HepG2 (cell line): ENCODE results near the gene CCNF. TPM values are rescaled to one million over a fixed set of nuclear protein-coding genes. Genes with fewer than 3 reads are reported as not detected.

Experiments
- GLI4 ChIP-seq: sonication (generic); formaldehyde crosslinking; IDR thresholded peaks from 2 replicates; pipeline ENCODE4 v1.5.1; 2020; ENCODE audit warnings: missing genetic modification reagents, mild to moderate bottlenecking, moderate library complexity, borderline replicate concordance
- GPN1 ChIP-seq: sonication (generic); formaldehyde crosslinking; IDR thresholded peaks from 2 replicates; pipeline ENCODE4 v1.5.1; 2020; ENCODE audit warnings: missing genetic modification reagents, borderline replicate concordance
- KDM5B ChIP-seq: sonication (generic); formaldehyde crosslinking; IDR thresholded peaks from 2 replicates; pipeline ENCODE4 v1.4.0; 2020; ENCODE audit warnings: missing genetic modification reagents, mild to moderate bottlenecking, borderline replicate concordance
- KLF13 ChIP-seq: sonication (generic); formaldehyde crosslinking; IDR thresholded peaks from 2 replicates; pipeline ENCODE4 v1.4.0; 2020; ENCODE audit warnings: mild to moderate bottlenecking, missing genetic modification reagents
- KLF16 ChIP-seq, 2 experiments: sonication (generic) in 1 of 2; formaldehyde crosslinking in 1 of 2; IDR thresholded peaks; 2 replicates each; pipeline versions ENCODE4 v1.6.1 to v1.8.0; 2016 to 2023; ENCODE audit warnings: missing genetic modification reagents in 2 of 2, missing compliant biosample characterization in 1 of 2
- SAFB2 ChIP-seq: sonication (generic); formaldehyde crosslinking; IDR thresholded peaks from 2 replicates; pipeline ENCODE4 v1.5.1; 2020; ENCODE audit warnings: missing genetic modification reagents, low read depth, mild to moderate bottlenecking, borderline replicate concordance
- SOX13 ChIP-seq, 3 experiments: fragments of 450-650 bp in 1 of 3; sonication (generic) in 1 of 3; formaldehyde crosslinking in 1 of 3; IDR thresholded peaks in 2 of 3; conservative IDR thresholded peaks in 1 of 3; 2 replicates each; pipeline versions ENCODE4 v1.5.0 to v1.6.1; 2016 to 2020; ENCODE audit warnings: antibody characterized with exemption in 1 of 3, mild to moderate bottlenecking in 1 of 3, missing compliant biosample characterization in 1 of 3, missing genetic modification reagents in 1 of 3, moderate library complexity in 1 of 3
- ZFP41 ChIP-seq: sonication (generic); formaldehyde crosslinking; IDR thresholded peaks from 2 replicates; pipeline ENCODE4 v1.4.0; 2020; ENCODE audit warnings: mild to moderate bottlenecking, missing genetic modification reagents, borderline replicate concordance
- ZNF629 ChIP-seq: sonication (generic); formaldehyde crosslinking; conservative IDR thresholded peaks from 2 replicates; pipeline ENCODE4 v1.5.0; 2020; ENCODE audit warnings: missing genetic modification reagents
- ZZZ3 ChIP-seq: sonication (generic); formaldehyde crosslinking; IDR thresholded peaks from 2 replicates; pipeline ENCODE4 v1.4.0; 2020; ENCODE audit warnings: missing genetic modification reagents, mild to moderate bottlenecking, borderline replicate concordance
- polyA plus RNA-seq, 8 experiments: library from polyadenylated mRNA; depleted of rRNA in 3 of 8; stranded (reverse) in 7 of 8; unstranded in 1 of 8; fragments of >200 nt; fragmentation: Illumina TruSeq in 4 of 8; extraction: Trizol in 4 of 8; gene quantifications; 2 replicates each; pipeline versions ENCODE4 v1.2.1 to v1.2.3, GENCODE V29; 2011 to 2016; ENCODE audit warnings: low read depth in 4 of 8, missing spikeins in 1 of 8, mixed read lengths in 1 of 8; ENCODE audit not compliant: insufficient read depth in 1 of 8
- total RNA-seq, 5 experiments: library from RNA; depleted of rRNA; stranded (reverse); fragments of >200 nt; fragmentation: Illumina TruSeq; extraction: Trizol; gene quantifications; 2 replicates each; pipeline ENCODE4 v1.2.3, GENCODE V29; 2016; ENCODE audit warnings: low read depth in 1 of 5
- TF ChIP-seq, protein P1 (sequence below): sonication (generic); formaldehyde crosslinking; IDR thresholded peaks from 2 replicates; pipeline ENCODE4 v1.5.0; 2020; ENCODE audit warnings: missing genetic modification reagents
- TF ChIP-seq, protein P2 (sequence below): sonication (generic); formaldehyde crosslinking; IDR thresholded peaks from 2 replicates; pipeline ENCODE4 v1.4.0; 2020; ENCODE audit warnings: missing genetic modification reagents, mild to moderate bottlenecking, borderline replicate concordance
- TF ChIP-seq, protein P3 (sequence below): sonication (generic); formaldehyde crosslinking; IDR thresholded peaks from 2 replicates; pipeline ENCODE4 v1.4.0; 2020; ENCODE audit warnings: missing genetic modification reagents
- TF ChIP-seq, protein P4 (sequence below), 2 experiments: fragments of 450-650 bp in 1 of 2; sonication (generic) in 1 of 2; formaldehyde crosslinking in 1 of 2; IDR thresholded peaks; 2 replicates each; pipeline versions ENCODE4 v1.6.1 to v1.8.0; 2016 to 2022; ENCODE audit warnings: antibody characterized with exemption in 1 of 2, mild to moderate bottlenecking in 1 of 2, missing genetic modification reagents in 1 of 2

The CCNF gene
- total and polyA plus RNA-seq, 2 of the 13 experiments (the other 11 are each of a cell fraction or from before 2014, with no cell fraction given): 6.4 to 22.8 TPM

- TF ChIP-seq SOX13 (IDR thresholded peaks at IDR 0.05) (no peak), SOX13 (CRISPR knock-in tag; conservative IDR thresholded peaks at IDR 0.05 in 1 of 2, IDR thresholded peaks at IDR 0.05 in 1 of 2) (no peak), GPN1 (CRISPR knock-in tag) (no peak), KDM5B (CRISPR knock-in tag) (peak; percentile 23; the same call in 1 of the 2 replicates), KLF13 (CRISPR knock-in tag) (0 out of 2 replicates have a peak, but pooled peaks have one; percentile 78), ZNF629 (CRISPR knock-in tag) (no peak), KLF16 (CRISPR knock-in tag; IDR thresholded peaks at IDR 0.05) (peak in 1 of 2 experiments; percentile 35; a peak in 2 of 4 replicates), GLI4 (CRISPR knock-in tag) (peak; percentile 23; the same call in 1 of the 2 replicates), SAFB2 (CRISPR knock-in tag) (no peak), ZZZ3 (CRISPR knock-in tag) (no peak), ZFP41 (CRISPR knock-in tag) (0 out of 2 replicates have a peak, but pooled peaks have one; percentile 67)
- TF ChIP-seq, protein P1, sequence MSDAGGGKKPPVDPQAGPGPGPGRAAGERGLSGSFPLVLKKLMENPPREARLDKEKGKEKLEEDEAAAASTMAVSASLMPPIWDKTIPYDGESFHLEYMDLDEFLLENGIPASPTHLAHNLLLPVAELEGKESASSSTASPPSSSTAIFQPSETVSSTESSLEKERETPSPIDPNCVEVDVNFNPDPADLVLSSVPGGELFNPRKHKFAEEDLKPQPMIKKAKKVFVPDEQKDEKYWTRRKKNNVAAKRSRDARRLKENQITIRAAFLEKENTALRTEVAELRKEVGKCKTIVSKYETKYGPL (CRISPR knock-in tag): 0 out of 2 replicates have a peak, but pooled peaks have one; percentile 50
- TF ChIP-seq, protein P2, sequence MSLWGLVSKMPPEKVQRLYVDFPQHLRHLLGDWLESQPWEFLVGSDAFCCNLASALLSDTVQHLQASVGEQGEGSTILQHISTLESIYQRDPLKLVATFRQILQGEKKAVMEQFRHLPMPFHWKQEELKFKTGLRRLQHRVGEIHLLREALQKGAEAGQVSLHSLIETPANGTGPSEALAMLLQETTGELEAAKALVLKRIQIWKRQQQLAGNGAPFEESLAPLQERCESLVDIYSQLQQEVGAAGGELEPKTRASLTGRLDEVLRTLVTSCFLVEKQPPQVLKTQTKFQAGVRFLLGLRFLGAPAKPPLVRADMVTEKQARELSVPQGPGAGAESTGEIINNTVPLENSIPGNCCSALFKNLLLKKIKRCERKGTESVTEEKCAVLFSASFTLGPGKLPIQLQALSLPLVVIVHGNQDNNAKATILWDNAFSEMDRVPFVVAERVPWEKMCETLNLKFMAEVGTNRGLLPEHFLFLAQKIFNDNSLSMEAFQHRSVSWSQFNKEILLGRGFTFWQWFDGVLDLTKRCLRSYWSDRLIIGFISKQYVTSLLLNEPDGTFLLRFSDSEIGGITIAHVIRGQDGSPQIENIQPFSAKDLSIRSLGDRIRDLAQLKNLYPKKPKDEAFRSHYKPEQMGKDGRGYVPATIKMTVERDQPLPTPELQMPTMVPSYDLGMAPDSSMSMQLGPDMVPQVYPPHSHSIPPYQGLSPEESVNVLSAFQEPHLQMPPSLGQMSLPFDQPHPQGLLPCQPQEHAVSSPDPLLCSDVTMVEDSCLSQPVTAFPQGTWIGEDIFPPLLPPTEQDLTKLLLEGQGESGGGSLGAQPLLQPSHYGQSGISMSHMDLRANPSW (CRISPR knock-in tag): no peak
- TF ChIP-seq, protein P3, sequence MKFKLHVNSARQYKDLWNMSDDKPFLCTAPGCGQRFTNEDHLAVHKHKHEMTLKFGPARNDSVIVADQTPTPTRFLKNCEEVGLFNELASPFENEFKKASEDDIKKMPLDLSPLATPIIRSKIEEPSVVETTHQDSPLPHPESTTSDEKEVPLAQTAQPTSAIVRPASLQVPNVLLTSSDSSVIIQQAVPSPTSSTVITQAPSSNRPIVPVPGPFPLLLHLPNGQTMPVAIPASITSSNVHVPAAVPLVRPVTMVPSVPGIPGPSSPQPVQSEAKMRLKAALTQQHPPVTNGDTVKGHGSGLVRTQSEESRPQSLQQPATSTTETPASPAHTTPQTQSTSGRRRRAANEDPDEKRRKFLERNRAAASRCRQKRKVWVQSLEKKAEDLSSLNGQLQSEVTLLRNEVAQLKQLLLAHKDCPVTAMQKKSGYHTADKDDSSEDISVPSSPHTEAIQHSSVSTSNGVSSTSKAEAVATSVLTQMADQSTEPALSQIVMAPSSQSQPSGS: peak; percentile 42; the same call in 1 of the 2 replicates
- TF ChIP-seq, protein P4, sequence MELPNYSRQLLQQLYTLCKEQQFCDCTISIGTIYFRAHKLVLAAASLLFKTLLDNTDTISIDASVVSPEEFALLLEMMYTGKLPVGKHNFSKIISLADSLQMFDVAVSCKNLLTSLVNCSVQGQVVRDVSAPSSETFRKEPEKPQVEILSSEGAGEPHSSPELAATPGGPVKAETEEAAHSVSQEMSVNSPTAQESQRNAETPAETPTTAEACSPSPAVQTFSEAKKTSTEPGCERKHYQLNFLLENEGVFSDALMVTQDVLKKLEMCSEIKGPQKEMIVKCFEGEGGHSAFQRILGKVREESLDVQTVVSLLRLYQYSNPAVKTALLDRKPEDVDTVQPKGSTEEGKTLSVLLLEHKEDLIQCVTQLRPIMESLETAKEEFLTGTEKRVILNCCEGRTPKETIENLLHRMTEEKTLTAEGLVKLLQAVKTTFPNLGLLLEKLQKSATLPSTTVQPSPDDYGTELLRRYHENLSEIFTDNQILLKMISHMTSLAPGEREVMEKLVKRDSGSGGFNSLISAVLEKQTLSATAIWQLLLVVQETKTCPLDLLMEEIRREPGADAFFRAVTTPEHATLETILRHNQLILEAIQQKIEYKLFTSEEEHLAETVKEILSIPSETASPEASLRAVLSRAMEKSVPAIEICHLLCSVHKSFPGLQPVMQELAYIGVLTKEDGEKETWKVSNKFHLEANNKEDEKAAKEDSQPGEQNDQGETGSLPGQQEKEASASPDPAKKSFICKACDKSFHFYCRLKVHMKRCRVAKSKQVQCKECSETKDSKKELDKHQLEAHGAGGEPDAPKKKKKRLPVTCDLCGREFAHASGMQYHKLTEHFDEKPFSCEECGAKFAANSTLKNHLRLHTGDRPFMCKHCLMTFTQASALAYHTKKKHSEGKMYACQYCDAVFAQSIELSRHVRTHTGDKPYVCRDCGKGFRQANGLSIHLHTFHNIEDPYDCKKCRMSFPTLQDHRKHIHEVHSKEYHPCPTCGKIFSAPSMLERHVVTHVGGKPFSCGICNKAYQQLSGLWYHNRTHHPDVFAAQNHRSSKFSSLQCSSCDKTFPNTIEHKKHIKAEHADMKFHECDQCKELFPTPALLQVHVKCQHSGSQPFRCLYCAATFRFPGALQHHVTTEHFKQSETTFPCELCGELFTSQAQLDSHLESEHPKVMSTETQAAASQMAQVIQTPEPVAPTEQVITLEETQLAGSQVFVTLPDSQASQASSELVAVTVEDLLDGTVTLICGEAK (IDR thresholded peaks at IDR 0.05): no peak
- TF ChIP-seq, protein P4 (CRISPR knock-in tag; IDR thresholded peaks at IDR 0.05): no peak; the same call in 1 of the 2 replicates
Observed at GRCh38 chr16:2428784-2429033, 538 bp upstream of the CCNF start (continued).
